IPS-18c (cell line): ENCODE results near the gene RAB6A.
A peak's percentile ranks its signal among the peaks of the same experiment; 100 is the strongest.
"Not testable (repeated sequence)": the region's sequence is repeated elsewhere in the genome, so short reads cannot be mapped to it uniquely, and the experiment has no call there.

Source experiments
- H3K4me3 ChIP-seq: 2 replicates; pipeline ENCODE4 v1.7.0; 2013; ENCODE audit warnings: low read depth, mild to moderate bottlenecking, low read length, moderate library complexity; ENCODE audit not compliant: insufficient read depth
- H3K9me3 ChIP-seq: one replicate; pipeline ENCODE4 v1.6.1; 2013; ENCODE audit warnings: mild to moderate bottlenecking, low read length, moderate library complexity; ENCODE audit not compliant: control insufficient read depth, insufficient read depth

The RAB6A gene

DNA sequence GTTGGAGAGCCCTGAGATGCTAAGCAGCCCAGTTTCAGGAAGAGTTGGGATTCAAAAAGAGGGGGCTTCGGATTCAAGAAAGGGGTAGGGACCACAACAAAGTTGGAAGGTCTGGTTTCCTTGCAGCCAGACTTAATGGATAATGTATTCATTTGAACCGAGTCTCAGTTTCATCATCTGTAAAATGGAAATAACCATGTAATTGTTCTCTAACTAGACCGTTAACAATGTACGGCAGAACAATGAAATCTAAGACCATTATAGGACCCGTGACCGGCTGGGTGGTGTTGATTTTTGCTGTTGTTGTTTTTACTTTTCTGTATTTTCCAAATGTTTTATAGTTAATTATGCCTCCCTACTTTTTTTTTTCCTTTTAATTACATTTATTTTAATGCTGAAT, 20.4 kb upstream of the RAB6A start:
- no peaks in the 10 kb centered on the region for H3K9me3 ChIP-seq
- no peak overlapping the region for H3K4me3 ChIP-seq

DNA sequence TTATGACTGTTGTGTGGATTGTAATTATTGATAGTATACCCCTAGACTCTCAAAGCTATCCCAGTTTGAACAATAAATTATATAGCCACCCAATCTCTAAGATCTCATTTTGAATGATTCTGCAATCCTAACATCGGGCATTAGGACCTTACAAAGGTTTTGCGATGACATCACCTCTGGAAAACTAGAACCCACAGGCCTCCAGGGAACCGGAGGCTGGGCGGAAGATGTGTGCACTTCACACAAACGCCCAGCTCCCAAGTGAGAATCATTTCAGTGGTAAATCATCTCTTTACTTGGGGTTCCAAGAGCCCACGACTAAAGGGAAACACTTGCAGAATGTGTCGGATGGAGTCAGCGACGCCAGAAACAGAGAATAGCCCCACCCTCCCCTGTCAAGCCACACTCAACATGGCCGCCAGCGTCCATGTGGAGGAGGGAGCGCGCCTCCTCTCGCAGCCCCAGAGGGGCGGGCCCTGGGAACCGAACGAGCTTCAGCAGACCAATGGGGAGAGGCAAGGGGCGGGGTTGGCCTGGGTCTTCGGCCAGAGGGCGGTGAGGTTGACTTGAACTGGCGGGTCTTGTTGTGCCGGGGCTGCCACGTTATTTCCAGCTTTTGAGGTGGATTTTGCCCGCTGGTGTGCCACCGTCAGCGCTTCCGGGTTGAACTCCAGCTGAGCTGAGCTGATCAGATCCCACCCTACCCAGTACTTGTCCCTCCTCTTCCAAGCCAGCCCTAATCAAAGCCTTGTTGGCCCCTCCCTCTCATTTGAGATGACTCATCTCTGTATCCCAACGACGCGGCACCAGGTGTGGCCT, 18.4 kb upstream of the RAB6A start:
- peak overlapping the region; percentile 58 for H3K4me3 ChIP-seq
- H3K9me3 ChIP-seq = no peaks in the 10 kb centered on the region

DNA sequence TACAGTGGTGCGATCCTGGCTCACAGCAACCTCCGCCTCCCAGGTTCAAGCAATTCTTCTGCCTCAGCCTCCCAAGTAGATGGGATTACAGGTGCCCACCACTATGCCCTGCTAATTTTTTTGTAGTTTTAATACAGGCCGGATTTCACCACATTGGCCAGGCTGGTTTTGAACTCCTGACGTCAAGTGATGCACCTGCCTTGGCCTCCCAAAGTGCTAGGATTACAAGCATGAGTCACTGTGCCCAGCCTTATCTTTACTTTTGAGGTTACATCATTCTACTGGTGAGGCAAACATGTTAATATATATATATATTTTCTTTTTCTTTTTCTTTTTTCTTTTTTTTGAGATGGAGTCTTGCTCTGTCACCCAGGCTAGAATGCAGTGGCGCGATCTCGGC, 9.9 kb upstream of the RAB6A start:
- H3K4me3 ChIP-seq, H3K9me3 ChIP-seq: not testable (repeated sequence)

DNA sequence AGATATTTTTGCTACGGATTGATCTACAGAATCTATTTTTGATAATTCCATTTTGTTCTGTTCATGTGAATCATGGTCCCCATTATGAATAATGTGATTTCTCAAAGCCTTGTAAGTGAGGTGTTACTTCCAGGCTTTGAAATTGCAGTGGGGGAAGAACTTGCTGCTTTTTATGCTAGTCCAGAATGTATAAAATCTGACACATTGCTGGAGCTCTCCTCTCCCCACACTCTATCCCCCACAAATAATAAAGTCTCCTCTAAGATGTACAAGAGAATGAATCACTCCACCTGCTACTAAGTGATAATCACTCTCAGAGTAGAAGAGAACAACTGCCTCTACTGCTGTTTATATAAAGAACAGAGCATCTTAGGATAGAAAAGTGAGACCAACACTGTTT, 5.9 kb upstream of the RAB6A start:
- H3K9me3 ChIP-seq = no peaks in the 10 kb centered on the region
- no peak overlapping the region for H3K4me3 ChIP-seq

DNA sequence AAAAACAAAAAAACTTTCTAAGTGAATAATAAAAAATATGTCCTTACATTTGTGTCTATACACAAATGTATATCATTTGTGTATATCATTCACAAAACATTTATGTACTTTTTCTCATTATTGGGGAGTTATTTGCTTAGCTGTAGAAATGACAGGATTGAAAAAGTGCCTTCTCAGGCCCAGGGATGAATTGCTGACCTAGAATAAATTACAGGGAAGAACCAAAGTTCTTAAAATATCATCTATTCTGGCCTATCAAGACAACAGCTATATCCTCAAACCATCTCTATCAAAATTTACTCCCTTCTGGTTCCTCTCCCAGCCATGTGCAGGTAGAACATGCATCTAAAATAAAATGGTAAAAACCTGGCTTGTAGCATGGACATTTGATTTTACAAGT, 1.9 kb upstream of the RAB6A start:
- Histone ChIP-seq H3K9me3 (no peaks in the 10 kb centered on the region), H3K4me3 (no peak overlapping the region)

DNA sequence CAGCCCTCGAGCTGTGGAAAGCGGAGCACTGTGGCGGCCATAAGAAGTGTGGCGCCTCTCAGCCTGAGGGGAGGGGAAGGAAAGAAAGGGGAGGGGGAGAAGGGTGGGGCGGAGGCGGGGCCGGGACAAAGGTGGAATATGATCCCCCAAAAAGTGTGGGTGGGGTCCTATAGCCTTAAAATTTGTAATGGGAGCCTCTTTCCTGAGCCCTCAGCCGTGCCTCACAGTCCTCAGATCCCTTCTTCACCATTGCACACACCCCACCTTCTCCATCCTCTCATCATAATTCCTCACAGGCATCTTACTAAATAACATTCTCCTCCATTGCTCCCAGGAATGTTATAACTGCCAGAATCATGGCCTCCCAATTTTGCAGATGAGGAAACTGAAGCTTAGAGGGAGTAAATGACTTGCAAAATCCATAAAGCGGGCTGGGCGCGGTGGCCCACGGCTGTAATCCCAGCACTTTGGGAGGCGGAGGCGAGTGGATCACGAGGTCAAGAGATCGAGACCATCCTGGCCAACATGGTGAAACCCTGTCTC, 600 bp upstream of the RAB6A start:
- H3K4me3 ChIP-seq = peak overlapping the region; percentile 94

DNA sequence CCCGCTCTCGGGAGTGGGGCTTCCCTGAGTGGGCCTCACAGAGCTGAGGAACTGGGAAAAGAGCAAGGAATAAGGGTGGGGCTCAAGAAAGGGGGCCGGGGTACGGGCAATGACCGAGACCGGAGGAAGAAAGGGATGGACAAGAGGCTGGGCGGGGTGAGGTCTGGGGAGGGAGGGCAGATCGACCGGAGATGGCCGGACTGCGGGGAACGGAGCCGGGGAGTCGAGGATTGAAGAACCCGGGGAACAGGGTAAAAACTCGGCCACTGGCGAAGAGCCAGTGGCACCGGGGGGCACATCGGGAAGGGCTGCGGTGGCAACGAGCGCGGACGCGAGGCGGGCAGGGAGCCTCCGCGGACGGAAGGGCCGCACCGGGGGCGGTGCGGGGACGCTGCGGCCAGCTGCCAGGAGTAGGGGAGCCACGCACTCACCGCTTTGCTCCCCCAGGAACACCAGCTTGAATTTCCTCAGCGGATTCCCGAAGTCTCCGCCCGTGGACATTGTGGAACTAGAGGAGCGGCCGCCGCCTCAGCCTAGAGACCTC, 667 bp downstream of the RAB6A start:
- no peaks in the 10 kb centered on the region for H3K9me3 ChIP-seq
- peak overlapping the region; percentile 94 for H3K4me3 ChIP-seq

More for the DNA sequence above, 600 bp upstream of the RAB6A start:
- H3K9me3 ChIP-seq = no peaks in the 10 kb centered on the region

DNA sequence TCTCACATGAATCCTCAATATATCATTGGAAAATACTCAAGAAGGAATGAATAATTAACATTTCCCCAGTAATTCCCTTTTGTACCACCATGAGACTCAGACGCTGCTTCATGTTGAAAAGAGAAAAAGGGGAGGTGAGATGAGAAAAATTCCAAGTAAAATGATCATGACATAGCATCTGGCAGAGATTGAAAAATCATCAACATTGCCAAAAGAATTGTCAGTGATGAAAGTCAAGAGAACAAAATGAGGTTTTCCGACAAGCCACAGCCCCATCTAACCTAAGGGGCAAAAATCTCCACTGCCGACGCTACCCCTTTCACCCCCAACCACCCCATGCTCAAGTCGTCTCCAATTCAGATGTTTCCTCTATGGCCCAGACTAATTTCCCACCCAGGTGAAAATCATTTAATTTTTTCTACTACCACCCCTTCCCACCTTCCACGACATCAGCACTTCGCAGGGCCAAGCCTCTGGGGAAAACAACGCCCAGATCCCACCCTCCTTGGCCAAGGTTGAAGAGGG, 1.2 kb downstream of the RAB6A start:
- peak overlapping the region; percentile 94 for H3K4me3 ChIP-seq
- no peaks in the 10 kb centered on the region for H3K9me3 ChIP-seq

DNA sequence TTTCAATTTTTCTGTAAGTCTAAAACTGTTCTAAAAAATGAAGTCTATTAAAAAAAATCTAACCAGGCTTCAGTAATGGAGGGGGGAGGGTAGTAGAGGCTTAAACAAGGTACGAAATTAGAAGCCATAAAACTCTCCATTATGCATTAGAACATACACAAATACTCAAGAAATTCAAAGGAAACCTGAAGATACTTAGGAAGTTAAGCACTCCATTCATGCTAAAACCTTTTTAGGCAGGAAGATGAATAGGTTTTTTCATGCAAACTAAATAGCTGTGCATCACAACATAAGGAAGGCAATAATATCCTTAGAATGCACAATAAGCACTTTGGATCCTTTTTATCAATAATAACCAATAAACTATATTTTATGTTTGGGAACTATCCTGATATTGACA, 2.4 kb downstream of the RAB6A start:
- peaks cover 2% of the 10 kb centered on the region for H3K9me3 ChIP-seq
- no peak overlapping the region for H3K4me3 ChIP-seq

DNA sequence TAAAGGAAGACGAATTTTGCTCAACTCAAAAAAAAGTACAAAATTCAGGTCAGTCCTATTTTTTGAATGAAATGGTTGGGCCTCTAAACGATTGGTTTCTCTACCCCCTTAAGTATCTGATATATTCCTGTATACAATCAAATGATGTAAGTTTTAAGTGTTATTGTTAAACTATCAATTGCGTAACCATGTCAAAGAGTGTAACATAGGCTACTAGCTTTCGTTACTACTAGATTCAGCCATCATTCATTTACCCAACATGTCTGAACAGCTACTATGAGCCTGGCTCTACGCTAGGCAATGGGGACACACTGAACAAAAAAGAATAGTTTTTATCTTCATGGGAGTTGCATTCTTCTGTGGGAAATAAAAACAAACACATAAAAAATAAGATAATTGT, 3.3 kb downstream of the RAB6A start:
- no peak overlapping the region for H3K4me3 ChIP-seq

DNA sequence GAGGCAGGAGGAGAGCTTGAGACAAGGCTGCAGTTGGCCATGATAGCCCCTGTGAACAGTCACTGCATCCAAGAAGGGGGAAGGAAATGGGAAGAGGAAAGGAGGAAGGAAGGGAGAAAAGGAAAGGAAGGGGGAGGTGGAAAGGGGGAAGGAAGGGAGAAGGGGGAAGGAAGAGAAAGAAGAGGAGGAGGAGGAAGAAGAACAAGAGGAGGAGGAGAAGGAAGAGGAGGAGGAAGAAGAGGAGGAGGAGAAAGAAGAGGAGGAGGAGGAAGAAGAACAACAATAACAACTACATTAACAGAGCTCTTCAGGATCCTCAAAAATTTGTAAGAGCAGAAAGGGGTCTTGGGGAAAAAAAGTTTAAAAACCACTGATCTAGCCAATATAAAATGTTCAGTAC, 5.2 kb downstream of the RAB6A start:
- Histone ChIP-seq H3K9me3 (peaks cover 4% of the 10 kb centered on the region), H3K4me3 (no peak overlapping the region)

More for the DNA sequence above, 3.3 kb downstream of the RAB6A start:
- peaks cover 4% of the 10 kb centered on the region for H3K9me3 ChIP-seq

DNA sequence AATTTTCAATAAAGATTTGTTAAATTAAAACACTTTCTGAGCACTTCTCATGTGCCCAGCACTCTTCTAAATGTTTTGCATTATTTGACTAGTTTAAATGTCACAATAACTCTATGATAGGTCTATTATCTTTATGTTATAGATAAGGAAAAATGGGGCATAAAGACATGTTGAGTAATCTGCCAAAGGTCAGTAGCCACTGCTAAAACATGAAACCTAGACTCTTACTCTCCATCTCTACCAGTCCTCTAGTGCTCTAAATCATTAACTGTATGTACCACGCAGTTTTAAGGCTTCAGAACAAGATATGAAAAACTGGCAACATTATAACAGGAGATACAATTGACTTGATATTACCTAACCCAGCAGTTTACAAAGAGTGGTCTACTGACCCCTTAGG, 6.9 kb downstream of the RAB6A start:
- Histone ChIP-seq H3K9me3 (peaks cover 4% of the 10 kb centered on the region), H3K4me3 (no peak overlapping the region)

DNA sequence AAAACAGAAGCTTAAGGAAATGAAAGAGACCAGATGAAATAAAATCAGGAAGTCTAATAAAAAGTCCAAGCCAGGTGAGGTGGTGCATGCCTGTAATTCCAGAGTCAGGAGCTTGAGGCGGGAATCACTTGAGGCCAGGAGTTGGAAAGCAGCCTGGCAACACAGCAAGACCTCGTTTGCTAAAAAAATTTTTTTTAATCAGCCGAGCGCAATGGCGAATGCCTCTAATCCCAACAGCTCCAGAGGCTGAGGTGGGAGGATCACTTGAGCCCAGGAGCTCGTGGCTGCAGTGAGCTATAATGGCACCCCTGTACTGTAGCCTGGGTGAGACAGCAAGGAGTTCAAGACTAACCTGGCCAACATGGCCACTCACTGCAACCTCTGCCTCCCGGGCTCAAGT, 8.0 kb downstream of the RAB6A start:
- peaks cover 4% of the 10 kb centered on the region for H3K9me3 ChIP-seq
- H3K4me3 ChIP-seq = no peak overlapping the region

DNA sequence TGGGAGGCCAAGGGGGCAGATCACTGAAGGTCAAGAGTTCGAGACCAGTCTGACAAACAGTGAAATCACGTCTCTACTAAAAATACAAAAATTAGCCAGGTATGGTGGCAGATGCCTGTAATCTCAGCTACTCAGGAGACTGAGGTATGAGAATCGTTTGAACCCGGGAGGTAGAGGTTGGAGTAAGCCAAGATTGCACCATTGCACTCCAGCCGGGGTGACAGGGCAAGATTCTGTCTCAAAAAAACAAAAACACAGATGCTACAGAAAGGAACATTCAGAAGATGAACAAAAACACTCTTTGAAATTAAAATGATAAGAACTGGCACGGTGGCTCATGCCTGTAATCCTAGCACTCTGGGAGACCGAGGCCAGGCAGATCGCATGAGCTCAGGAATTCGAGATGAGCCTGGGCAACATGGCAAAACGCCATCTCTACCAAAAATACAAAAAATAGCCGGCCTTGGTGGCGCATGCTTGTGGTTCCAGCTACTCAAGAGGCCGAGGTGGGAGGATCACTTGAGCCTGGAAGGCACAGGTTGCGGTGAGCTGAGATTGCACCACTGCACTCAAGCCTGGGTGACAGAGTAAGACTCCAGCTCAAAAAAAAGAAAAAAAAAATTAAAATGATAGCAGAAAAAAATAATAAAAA, 8.5 kb downstream of the RAB6A start:
- Histone ChIP-seq H3K9me3 (peaks cover 4% of the 10 kb centered on the region), H3K4me3 (no peak overlapping the region)

DNA sequence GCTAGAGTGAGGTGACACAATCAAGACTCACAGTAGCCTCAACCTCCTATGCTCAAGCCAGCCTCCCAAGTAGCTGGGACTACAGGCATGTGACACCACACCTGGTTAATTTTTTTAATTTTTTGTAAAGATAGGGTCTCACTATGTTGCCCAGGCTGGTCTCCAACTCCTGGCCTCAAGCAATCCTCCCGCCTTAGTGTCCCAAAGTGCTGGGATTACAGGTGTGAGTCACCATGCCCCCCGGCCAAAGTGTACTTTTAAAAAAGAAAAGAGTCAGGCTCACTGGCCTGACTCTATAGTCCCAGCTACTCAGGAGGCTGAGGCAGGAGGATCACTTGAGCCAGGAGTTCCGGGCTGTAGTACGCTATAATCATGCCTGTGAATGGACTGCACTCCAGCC, 10.0 kb downstream of the RAB6A start:
- H3K4me3 ChIP-seq, H3K9me3 ChIP-seq: not testable (repeated sequence)

DNA sequence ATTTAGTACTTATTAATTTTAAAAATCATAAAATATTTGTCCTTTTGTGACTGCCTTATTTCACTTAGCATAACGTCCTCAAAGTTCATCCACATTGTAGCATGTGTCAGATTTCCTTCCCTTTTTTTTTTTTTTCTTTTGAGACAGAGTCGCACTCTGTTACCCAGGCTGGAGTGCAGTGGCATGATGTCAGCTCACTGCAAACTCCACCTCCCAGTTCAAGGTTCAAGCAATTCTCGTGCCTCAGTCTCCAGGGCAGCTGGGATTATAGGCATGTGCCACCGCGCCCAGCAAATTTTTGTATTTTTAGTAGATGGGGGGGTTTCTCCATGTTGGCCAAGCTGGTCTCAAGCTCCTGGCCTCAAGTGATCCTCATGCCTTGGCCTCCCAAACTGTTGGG, 10.6 kb downstream of the RAB6A start:
- peaks cover 4% of the 10 kb centered on the region for H3K9me3 ChIP-seq
- H3K4me3 ChIP-seq = no peak overlapping the region

DNA sequence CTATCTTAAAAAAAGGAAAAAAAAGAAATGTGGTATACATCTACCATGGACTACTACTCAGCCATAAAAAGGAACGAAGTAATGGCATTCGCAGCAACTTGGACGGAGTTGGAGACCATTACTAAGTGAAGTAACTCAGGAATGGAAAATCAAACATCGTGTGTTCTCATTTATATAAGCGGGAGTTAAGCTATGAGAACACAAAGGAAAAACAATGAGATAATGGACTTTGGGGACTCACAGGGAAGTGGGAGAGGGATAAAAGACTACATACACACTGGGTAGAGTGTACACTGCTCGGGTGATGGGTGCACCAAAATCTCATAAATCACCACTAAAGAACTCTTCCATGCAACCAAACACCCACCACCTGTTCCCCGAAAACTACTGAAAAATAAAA, 11.8 kb downstream of the RAB6A start:
- peaks cover 4% of the 10 kb centered on the region for H3K9me3 ChIP-seq
- no peak overlapping the region for H3K4me3 ChIP-seq

DNA sequence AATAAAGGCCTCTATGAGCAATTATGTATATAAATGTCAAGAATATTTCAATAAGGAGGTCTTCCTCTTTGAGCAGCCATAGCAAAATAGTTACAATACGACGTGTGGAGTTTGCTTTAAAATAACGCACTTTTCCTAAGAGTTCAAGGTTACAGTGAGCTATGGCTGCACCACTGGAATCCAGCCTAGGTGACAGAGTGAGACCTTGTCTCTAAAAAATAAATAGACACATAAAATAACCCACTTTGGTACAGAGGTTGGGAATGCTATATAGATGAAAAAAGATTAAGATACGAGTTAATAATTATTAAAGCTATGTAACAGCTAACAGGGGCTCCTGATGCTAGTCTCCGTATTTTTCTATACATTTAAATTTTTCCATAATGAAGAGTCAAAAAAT, 12.6 kb downstream of the RAB6A start:
- no peak overlapping the region for H3K4me3 ChIP-seq
- peaks cover 2% of the 10 kb centered on the region for H3K9me3 ChIP-seq
